Esophagus muscularis mucosa (tissue), 4 donors: ENCODE measurements around the gene PI4K2A. TPM values are rescaled to one million over a fixed set of nuclear protein-coding genes. Genes with fewer than 3 reads are reported as not detected.

Experiments used
- DNase-seq: peaks from one replicate; pipeline ENCODE4 v3.0.0-alpha.2; 2017; ENCODE audit errors: extremely low spot score
- H3K27ac ChIP-seq, 4 donors: fragments of 200-600 bp; sonication (generic); replicated peaks in 1 of 4; 1 replicate in 3 of 4; 2 replicates in 1 of 4; pipeline ENCODE4 v1.5.1; 2016 to 2019; ENCODE audit warnings: mild to moderate bottlenecking in 1 of 4
- H3K27me3 ChIP-seq, 4 donors: fragments of 200-600 bp; sonication (generic); one replicate each; pipeline versions ENCODE4 v1.5.1 to v1.6.0; 2016 to 2019
- H3K36me3 ChIP-seq, 4 donors: fragments of 200-600 bp; sonication (generic); one replicate each; pipeline ENCODE4 v1.5.1; 2016 to 2019
- H3K4me1 ChIP-seq, 4 donors: fragments of 200-600 bp; sonication (generic); one replicate each; pipeline ENCODE4 v1.5.1; 2016 to 2019
- H3K4me3 ChIP-seq, 4 donors: fragments of 200-600 bp; sonication (generic); 1 replicate in 2 of 4; 2 replicates in 2 of 4; pipeline ENCODE4 v1.5.1; 2016 to 2019; ENCODE audit warnings: mild to moderate bottlenecking in 4 of 4, moderate library complexity in 1 of 4
- H3K9me3 ChIP-seq, 4 donors: fragments of 200-600 bp; sonication (generic); 1 replicate in 3 of 4; 2 replicates in 1 of 4; pipeline ENCODE4 v1.5.1; 2016 to 2019
- EP300 ChIP-seq: sonication (generic); formaldehyde crosslinking; IDR thresholded peaks from one replicate; pipeline ENCODE4 v1.6.1; 2017; ENCODE audit warnings: antibody characterized with exemption
- POLR2A ChIP-seq: fragments of 450-650 bp; IDR thresholded peaks from one replicate; pipeline ENCODE4 v1.6.1; 2017; ENCODE audit warnings: antibody characterized with exemption, moderate library complexity, mild to moderate bottlenecking, low read depth
- POLR2AphosphoS5 ChIP-seq, 2 donors: sonication (generic); formaldehyde crosslinking; IDR thresholded peaks; one replicate each; pipeline ENCODE4 v1.6.1; 2017; ENCODE audit warnings: antibody characterized with exemption in 2 of 2
- WGBS: methylation state at CpG from one replicate; pipeline ENCODE4 v1.1.5; 2018; 5-methylcytosine and 5-hydroxymethylcytosine counted together
- intact Hi-C: fragments of 100-400 bp; cut with DNase I; formaldehyde crosslinking; loops from one replicate; pipeline ENCODE4 v1.15.1; 2023
- total RNA-seq, 4 donors: library from RNA; depleted of rRNA; stranded (reverse); fragments of >200 nt; gene quantifications; one replicate each; pipeline versions ENCODE4 v1.1.0 to v1.2.1, GENCODE V29; 2016
- TF ChIP-seq, protein P1 (sequence below), 3 experiments: fragments of 200-600 bp in 2 of 3; fragments of 450-650 bp in 1 of 3; sonication (generic) in 2 of 3; IDR thresholded peaks; one replicate each; pipeline ENCODE4 v1.5.1; 2017 to 2019; ENCODE audit warnings: antibody characterized with exemption in 3 of 3, mild to moderate bottlenecking in 2 of 3, moderate library complexity in 1 of 3

PI4K2A gene
- total RNA-seq, 4 donors from 2014 or later: 17.0 to 27.3 (median 24.1) TPM

DNA sequence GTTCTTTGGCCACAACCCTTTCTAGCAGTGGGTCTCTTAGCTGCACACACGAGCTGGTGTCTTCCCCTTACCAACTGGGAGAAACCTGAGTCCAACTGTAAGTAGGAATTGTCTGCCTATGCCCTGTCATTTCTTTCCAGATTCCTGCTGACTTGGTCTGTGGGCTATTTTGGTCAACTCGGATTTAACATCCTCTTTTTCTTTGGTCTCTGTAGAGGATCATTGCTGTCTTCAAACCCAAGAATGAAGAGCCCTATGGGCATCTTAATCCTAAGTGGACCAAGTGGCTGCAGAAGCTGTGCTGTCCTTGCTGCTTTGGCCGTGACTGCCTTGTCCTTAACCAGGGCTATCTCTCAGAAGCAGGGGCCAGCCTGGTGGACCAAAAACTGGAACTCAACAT lies 10.3 kb downstream of the PI4K2A start:
- Histone ChIP-seq H3K27me3 (no peaks in the 10 kb centered on the region), H3K9me3 (no peaks in the 10 kb centered on the region), H3K36me3 (peaks cover 17 to 65% (median 55%) of the 10 kb centered on the region in 4 donors), H3K4me3 (no peak overlapping the region), H3K27ac (no peak overlapping the region), H3K4me1 (peaks cover 0 to 31% (median 25%) of the 10 kb centered on the region in 4 donors)
- TF ChIP-seq POLR2AphosphoS5 (IDR thresholded peaks at IDR 0.05) (no peak), POLR2A (no peak), EP300 (no peak)
- TF ChIP-seq, protein P1, sequence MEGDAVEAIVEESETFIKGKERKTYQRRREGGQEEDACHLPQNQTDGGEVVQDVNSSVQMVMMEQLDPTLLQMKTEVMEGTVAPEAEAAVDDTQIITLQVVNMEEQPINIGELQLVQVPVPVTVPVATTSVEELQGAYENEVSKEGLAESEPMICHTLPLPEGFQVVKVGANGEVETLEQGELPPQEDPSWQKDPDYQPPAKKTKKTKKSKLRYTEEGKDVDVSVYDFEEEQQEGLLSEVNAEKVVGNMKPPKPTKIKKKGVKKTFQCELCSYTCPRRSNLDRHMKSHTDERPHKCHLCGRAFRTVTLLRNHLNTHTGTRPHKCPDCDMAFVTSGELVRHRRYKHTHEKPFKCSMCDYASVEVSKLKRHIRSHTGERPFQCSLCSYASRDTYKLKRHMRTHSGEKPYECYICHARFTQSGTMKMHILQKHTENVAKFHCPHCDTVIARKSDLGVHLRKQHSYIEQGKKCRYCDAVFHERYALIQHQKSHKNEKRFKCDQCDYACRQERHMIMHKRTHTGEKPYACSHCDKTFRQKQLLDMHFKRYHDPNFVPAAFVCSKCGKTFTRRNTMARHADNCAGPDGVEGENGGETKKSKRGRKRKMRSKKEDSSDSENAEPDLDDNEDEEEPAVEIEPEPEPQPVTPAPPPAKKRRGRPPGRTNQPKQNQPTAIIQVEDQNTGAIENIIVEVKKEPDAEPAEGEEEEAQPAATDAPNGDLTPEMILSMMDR (IDR thresholded peaks at IDR 0.05): no peak
- intact Hi-C loops: no loop called here
- no peak for DNase-seq
- 79% methylated on average over 3 of the region's 3 CpGs for WGBS

DNA sequence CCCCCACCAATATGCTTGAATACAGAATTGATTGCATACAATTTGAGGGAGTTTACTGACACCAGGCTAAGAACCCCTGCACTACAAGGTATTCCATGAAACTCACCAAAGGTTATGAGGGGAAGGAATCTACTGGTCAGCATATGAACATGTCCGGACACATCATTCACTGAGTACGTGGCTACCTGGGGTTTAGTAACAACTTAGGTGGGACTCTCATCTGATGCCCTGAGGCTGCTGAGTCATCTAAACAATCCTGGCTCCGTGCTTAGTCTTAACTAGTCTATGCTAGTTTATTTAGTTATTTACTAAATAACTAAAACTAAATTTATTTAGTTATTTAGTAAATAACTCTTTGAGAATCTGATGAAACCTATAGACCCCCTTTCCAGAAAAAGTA lies 11.3 kb downstream of the PI4K2A start:
- H3K4me1 ChIP-seq: peaks cover 0 to 31% (median 25%) of the 10 kb centered on the region in 4 donors
- intact Hi-C loops: no loop called here
- 95% methylated on average over 3 of the region's 3 CpGs for WGBS

DNA sequence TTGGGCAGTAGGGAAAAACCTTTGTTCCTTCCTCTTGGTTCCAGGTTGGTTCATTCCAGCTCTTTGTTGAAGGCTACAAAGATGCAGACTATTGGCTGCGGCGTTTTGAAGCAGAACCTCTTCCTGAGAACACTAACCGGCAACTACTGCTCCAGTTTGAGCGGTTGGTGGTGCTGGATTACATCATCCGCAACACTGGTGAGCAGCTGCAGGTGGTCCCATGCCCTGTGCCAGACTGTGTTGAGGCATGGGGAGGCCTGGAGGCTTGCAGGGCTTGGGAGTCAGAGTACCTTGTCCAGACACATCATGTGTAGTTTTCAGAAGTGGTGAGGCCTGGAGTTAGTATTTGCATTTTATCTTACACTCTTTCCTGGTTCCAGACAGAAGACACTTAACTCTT lies 16.3 kb downstream of the PI4K2A start:
- TF ChIP-seq, protein P1 (IDR thresholded peaks at IDR 0.05): no peak
- no peak for TF ChIP-seq POLR2A
- TF ChIP-seq EP300: no peak
- TF ChIP-seq POLR2AphosphoS5 (IDR thresholded peaks at IDR 0.05): no peak
- no peaks in the 10 kb centered on the region for H3K4me1 ChIP-seq
- no peak for DNase-seq
- no peaks in the 10 kb centered on the region for H3K27me3 ChIP-seq
- WGBS: 75% methylated on average over 5 of the region's 5 CpGs
- H3K4me3 ChIP-seq: no peak overlapping the region
- peaks cover 25 to 91% (median 77%) of the 10 kb centered on the region in 4 donors for H3K36me3 ChIP-seq
- H3K9me3 ChIP-seq: no peaks in the 10 kb centered on the region
- no peak overlapping the region for H3K27ac ChIP-seq
- intact Hi-C loops: no loop called here

More for the DNA sequence above, 11.3 kb downstream of the PI4K2A start:
- Histone ChIP-seq H3K36me3 (peaks cover 23 to 68% (median 58%) of the 10 kb centered on the region in 4 donors), H3K9me3 (no peaks in the 10 kb centered on the region), H3K27ac (no peak overlapping the region), H3K27me3 (no peaks in the 10 kb centered on the region), H3K4me3 (no peak overlapping the region)
- TF ChIP-seq EP300 (no peak), POLR2AphosphoS5 (IDR thresholded peaks at IDR 0.05) (no peak), POLR2A (no peak)
- TF ChIP-seq, protein P1 (IDR thresholded peaks at IDR 0.05): no peak
- no peak for DNase-seq

DNA sequence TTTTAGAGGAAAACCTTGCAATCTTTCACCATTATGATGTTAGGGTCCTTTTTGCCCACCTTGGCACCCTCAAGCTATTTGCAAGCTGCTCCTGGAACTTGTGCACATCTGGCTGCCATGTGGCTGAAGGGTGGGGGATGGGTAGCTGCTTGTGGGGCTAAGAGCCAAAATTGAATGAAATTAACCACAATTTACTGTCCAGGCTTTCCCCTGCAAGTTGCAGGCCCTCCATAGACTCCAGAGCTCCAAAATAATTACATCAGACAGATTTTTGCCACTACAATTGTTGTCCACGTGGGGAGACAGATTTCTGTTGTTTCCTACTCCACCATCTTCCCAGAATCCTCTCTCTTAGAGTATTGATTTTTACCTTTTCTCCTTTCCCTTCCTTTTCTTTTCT lies 19.1 kb downstream of the PI4K2A start:
- no peak for DNase-seq
- no peak overlapping the region for H3K27ac ChIP-seq
- WGBS: 55% methylated on average over 1 of the region's 1 CpG
- H3K4me3 ChIP-seq: no peak overlapping the region
- no peaks in the 10 kb centered on the region for H3K4me1 ChIP-seq
- no peak for TF ChIP-seq EP300
- TF ChIP-seq POLR2A: no peak
- TF ChIP-seq POLR2AphosphoS5 (IDR thresholded peaks at IDR 0.05): no peak
- TF ChIP-seq, protein P1 (IDR thresholded peaks at IDR 0.05): no peak
- H3K36me3 ChIP-seq: peaks cover 33 to 89% (median 75%) of the 10 kb centered on the region in 4 donors
- H3K27me3 ChIP-seq: no peaks in the 10 kb centered on the region
- intact Hi-C loops: no loop called here
- H3K9me3 ChIP-seq: no peaks in the 10 kb centered on the region

DNA sequence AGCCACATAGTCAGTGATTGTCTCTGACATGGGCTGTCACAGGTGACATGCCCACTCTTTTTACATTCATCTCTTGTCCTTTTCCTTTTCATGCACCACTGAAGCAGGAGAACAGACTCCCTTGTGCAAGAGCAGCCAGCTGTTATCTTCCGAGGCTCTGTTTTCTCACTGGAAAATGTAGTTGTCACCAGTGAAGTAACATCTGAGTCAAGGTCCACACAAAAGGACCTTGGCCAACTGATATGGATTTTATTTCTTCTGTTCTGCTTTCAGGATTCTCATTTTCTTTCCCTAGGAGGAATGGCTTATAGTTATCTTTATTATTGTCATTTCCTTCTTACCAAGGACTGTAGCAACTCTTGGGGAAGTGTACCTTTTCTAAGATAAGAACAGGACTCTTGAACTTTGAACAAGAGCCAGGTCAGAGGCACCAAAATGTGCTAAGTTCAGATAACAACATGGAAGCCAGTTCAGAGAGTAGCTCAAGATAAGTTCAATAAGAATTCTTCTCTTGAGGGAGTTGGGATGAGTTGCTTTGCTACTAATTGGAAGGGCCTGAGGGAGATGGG lies 23.9 kb downstream of the PI4K2A start:
- TF ChIP-seq POLR2AphosphoS5 (IDR thresholded peaks at IDR 0.05) (no peak), EP300 (no peak), POLR2A (no peak)
- TF ChIP-seq, protein P1 (IDR thresholded peaks at IDR 0.05): no peak
- no peak overlapping the region for H3K4me3 ChIP-seq
- intact Hi-C loops: no loop called here
- H3K4me1 ChIP-seq: no peaks in the 10 kb centered on the region
- WGBS: 94% methylated on average over 1 of the region's 1 CpG
- H3K27ac ChIP-seq: no peak overlapping the region
- no peaks in the 10 kb centered on the region for H3K27me3 ChIP-seq
- DNase-seq: no peak
- H3K9me3 ChIP-seq: no peaks in the 10 kb centered on the region
- peaks cover 35 to 90% (median 74%) of the 10 kb centered on the region in 4 donors for H3K36me3 ChIP-seq
